ENCODE data around the gene CACNG6. TPM values are rescaled to one million over a fixed set of nuclear protein-coding genes. Genes with fewer than 3 reads are reported as not detected.

Gene CACNG6
- not detected for total RNA-seq
- not detected for polyA plus RNA-seq
- long read RNA-seq, donor 1: 0 reads
- long read RNA-seq, donor 2: 0 reads

DNA sequence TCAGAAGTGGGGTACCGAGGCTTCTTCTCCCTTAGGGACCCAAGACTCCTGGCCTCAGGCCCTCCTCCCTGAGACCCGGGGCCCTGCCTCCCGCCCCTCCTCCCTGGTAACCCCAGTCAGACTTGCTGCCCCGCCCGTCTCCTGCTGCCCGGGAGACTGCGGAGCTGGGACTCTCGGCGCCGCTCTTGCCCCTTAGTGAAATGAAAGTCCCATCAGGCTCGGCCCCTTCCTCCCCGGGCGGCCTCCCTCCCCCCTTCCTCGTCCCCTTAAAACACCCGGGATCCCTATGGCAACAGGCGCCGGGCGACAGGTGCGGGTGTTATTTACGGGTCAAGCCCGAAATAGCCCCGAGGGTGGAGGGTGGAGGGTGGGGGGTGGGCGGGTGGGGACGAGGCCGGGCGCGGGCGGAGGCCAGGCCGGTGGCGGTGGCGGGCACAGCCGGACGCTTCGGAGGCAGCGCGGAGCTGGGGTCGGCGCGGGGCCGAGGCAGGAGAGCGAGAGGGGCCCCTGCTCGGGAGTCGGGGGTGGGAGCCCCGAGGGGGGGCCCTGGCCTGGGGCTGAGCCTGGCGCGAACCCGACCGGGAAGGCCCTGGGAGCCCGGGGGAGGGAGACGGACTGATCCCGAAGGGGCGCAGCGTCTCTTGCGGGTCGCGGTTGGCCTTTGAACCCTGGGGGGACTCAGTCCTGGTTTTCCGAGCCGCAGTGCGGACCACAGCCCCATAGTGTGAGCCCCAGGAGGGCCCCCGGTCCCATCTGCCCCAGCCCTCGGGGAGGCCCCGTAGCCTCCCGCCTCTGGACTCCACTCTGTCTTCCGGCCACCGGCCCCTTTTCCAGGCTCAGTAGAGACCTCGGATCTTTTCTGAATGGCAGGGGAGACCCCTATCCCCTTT, at the start of gene CACNG6:
Gene CACNG6 (plus strand): TSS at position 414 of the 890 bp plus-strand sequence. CDS start 1,241 bp downstream, outside the sequence.
- no peaks in the 10 kb centered on the region for H3K36me3 ChIP-seq
- no peak within 1 kb of the TSS for H3K27ac ChIP-seq
- WGBS, 5 donors: 5 to 12% (median 7%) methylated on average over 38 to 63 of the region's 66 CpGs
- TF ChIP-seq CTCF (IDR thresholded peaks at IDR 0.05 in 8 of 11, conservative IDR thresholded peaks at IDR 0.05 in 3 of 11) (no peak), POLR2AphosphoS5 (IDR thresholded peaks at IDR 0.05) (no peak), POLR2A (IDR thresholded peaks at IDR 0.05) (no peak)
- peaks cover 0 to 15% (median 7%) of the 10 kb centered on the region in 6 donors for H3K4me1 ChIP-seq
- peaks cover 0 to 81% (median 24%) of the 10 kb centered on the region in 7 donors for H3K27me3 ChIP-seq (replicated peaks in 1 of 7)
- no peak for DNase-seq
- H3K9me3 ChIP-seq: no peaks in the 10 kb centered on the region
- intact Hi-C loops (cut with DNase I; ENCODE audit: low total_unique reads): no loop called here
- peak within 1 kb of the TSS in 5 of 8 donors; percentile 13 to 56 (median 22) for H3K4me3 ChIP-seq

DNA sequence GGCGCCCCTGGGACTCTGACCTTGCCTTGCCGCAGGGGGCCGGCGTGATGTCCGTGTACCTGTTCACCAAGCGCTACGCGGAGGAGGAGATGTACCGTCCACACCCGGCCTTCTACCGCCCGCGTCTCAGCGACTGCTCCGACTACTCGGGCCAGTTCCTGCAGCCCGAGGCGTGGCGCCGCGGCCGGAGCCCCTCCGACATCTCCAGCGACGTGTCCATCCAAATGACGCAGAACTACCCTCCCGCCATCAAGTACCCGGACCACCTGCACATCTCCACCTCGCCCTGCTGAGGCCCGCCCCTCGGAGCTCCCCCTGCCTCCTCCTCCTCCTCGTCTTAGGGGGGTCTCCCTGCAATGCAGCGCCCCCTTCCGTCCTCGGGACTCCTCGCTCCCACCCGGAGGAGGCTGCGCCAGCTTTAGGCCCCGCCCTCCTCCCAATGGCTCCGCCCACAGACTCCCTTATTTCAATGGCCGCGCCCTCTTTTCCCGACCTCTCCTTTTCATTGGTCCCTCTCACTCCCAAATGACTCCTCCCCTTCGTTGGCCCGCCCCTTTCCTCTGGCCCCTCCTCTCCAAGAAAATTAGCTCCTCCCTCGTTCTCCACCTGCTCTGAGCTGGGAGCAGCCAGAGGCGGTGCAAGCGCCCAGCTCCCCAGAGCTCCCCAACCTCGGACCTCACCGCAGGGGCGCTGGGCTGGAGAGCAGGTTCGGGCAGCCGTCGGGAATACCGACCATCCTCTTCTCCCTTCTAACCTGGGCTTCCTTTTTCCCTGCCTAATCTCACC, 49.2 kb upstream of the CACNG6 start:
- Histone ChIP-seq H3K27ac (no peak overlapping the region), H3K36me3 (no peaks in the 10 kb centered on the region), H3K27me3 (replicated peaks in 1 of 7) (peaks cover 0 to 91% (median 20%) of the 10 kb centered on the region in 7 donors), H3K9me3 (peaks cover 0 to 20% (median 0%) of the 10 kb centered on the region in 8 donors), H3K4me3 (no peak overlapping the region), H3K4me1 (no peaks in the 10 kb centered on the region)
- no peak for TF ChIP-seq POLR2AphosphoS5 (IDR thresholded peaks at IDR 0.05)
- 8 to 10% (median 9%) methylated on average over 50 to 55 of the region's 55 CpGs for WGBS, 5 donors
- intact Hi-C loops (cut with DNase I; ENCODE audit: low total_unique reads): no loop called here
- no peak for DNase-seq

GRCh38 chr19:53944416-53944815, 47.0 kb upstream of the CACNG6 start:
- no peak for TF ChIP-seq POLR2AphosphoS5 (IDR thresholded peaks at IDR 0.05)
- no peak for TF ChIP-seq CTCF (IDR thresholded peaks at IDR 0.05 in 8 of 11, conservative IDR thresholded peaks at IDR 0.05 in 3 of 11)
- TF ChIP-seq POLR2A (IDR thresholded peaks at IDR 0.05): no peak
- no peaks in the 10 kb centered on the region for H3K36me3 ChIP-seq
- H3K27ac ChIP-seq: no peak overlapping the region
- H3K27me3 ChIP-seq (replicated peaks in 1 of 7): peaks cover 0 to 91% (median 20%) of the 10 kb centered on the region in 7 donors
- no peak for DNase-seq
- no peaks in the 10 kb centered on the region for H3K4me1 ChIP-seq
- intact Hi-C loops (cut with DNase I; ENCODE audit: low total_unique reads): no loop called here
- WGBS, 5 donors: 76 to 89% (median 84%) methylated on average over 4 of the region's 4 CpGs
- no peak overlapping the region for H3K4me3 ChIP-seq
- H3K9me3 ChIP-seq: peaks cover 0 to 20% (median 0%) of the 10 kb centered on the region in 8 donors

DNA sequence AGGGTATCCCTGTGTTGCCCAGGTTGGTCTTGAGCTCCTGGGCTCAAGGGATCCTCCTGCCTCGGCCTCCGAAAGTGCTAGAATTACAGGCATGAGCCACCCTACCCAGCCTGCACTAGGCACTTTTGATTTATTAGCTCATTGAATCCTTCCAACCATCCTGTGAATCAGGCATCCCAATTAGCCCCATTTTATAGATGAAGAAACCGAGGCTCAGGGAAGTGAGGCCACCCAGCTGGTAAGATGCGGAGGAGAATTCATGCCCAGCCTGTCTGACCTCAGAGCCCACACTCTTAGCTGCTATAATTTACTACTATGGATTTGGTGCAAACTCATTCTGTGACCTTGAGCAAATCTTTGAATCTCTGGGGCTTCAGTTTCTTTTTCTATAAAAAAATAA, 46.5 kb upstream of the CACNG6 start:
- intact Hi-C loops (cut with DNase I; ENCODE audit: low total_unique reads): no loop called here
- TF ChIP-seq CTCF (IDR thresholded peaks at IDR 0.05 in 8 of 11, conservative IDR thresholded peaks at IDR 0.05 in 3 of 11) (no peak), POLR2A (IDR thresholded peaks at IDR 0.05) (no peak), POLR2AphosphoS5 (IDR thresholded peaks at IDR 0.05) (no peak)
- Histone ChIP-seq H3K9me3 (peaks cover 0 to 20% (median 0%) of the 10 kb centered on the region in 8 donors), H3K4me1 (no peaks in the 10 kb centered on the region), H3K36me3 (no peaks in the 10 kb centered on the region), H3K4me3 (no peak overlapping the region), H3K27me3 (replicated peaks in 1 of 7) (peaks cover 0 to 91% (median 20%) of the 10 kb centered on the region in 7 donors), H3K27ac (no peak overlapping the region)
- DNase-seq: no peak
- WGBS, 5 donors: 85 to 96% (median 94%) methylated on average over 4 of the region's 4 CpGs
